Endothelial cell of umbilical vein (primary cell): ENCODE data around the gene RASAL2. TPM values are rescaled to one million over a fixed set of nuclear protein-coding genes. Genes with fewer than 3 reads are reported as not detected.

Experiments
- BruUV-seq: library from RNA; stranded (reverse); fragments of 400-500 nt; replicated peaks from 2 replicates; lab custom pipeline; 2021; lab: Mats Ljungman, UMichigan
- CTCF ChIA-PET: fragments of 300-600, 350-600 bp; sonication (Branson Sonifier 250); formaldehyde crosslinking; loops from one replicate; lab custom pipeline; 2021; ENCODE audit warnings: antibody characterized with exemption, inconsistent platforms; lab: Charles Lee
- POLR2A ChIA-PET: fragments of 300-600, 350-600 bp; sonication (Branson Sonifier 250); formaldehyde crosslinking; loops from one replicate; lab custom pipeline; 2021; ENCODE audit warnings: antibody characterized with exemption, inconsistent platforms; lab: Charles Lee
- DNase-seq: peaks from one replicate; pipeline ENCODE4 v3.0.0-alpha.2; 2011; ENCODE audit warnings: low read depth, low spot score
- FAIRE-seq: peaks from 2 replicates; lab custom pipeline; 2011; peaks lifted over from hg19 to GRCh38; lab: Jason Lieb, UNC
- H2AFZ ChIP-seq: 2 replicates; pipeline ENCODE4 v1.6.0; 2012; ENCODE audit warnings: low read depth, low read length, control low read depth, inconsistent platforms
- H3K27ac ChIP-seq: 2 replicates; pipeline ENCODE4 v1.5.1; 2011; ENCODE audit warnings: low read depth, mild to moderate bottlenecking, control low read depth, low read length, moderate library complexity; ENCODE audit not compliant: insufficient read depth
- H3K27me3 ChIP-seq, 2 experiments: 2 replicates each; pipeline versions ENCODE4 v1.6.0 to v1.6.1; 2011; ENCODE audit warnings: low read length in 2 of 2, mixed read lengths in 1 of 2; ENCODE audit not compliant: control insufficient read depth in 2 of 2, insufficient read depth in 2 of 2
- H3K36me3 ChIP-seq, 2 experiments: 2 replicates in 1 of 2; 3 replicates in 1 of 2; pipeline ENCODE4 v1.5.1; 2011; ENCODE audit warnings: low read length in 2 of 2, mild to moderate bottlenecking in 1 of 2, moderate library complexity in 1 of 2; ENCODE audit not compliant: control insufficient read depth in 2 of 2, insufficient read depth in 2 of 2; ENCODE audit errors: extremely low read depth in 1 of 2
- H3K4me1 ChIP-seq: 3 replicates; pipeline ENCODE4 v1.5.1; 2011; ENCODE audit warnings: mild to moderate bottlenecking, low read length; ENCODE audit not compliant: control insufficient read depth, insufficient read depth; ENCODE audit errors: extremely low read depth
- H3K4me2 ChIP-seq: 2 replicates; pipeline ENCODE4 v1.6.1; 2011; ENCODE audit warnings: low read length, control low read depth, mixed read lengths; ENCODE audit not compliant: insufficient read depth
- H3K4me3 ChIP-seq, 3 experiments: fragments of 200-600 bp in 1 of 3; sonication (generic), shearing (Covaris generic) in 1 of 3; replicated peaks in 1 of 3; 2 replicates each; pipeline ENCODE4 v1.5.1; 2011 to 2016; ENCODE audit warnings: control low read depth in 3 of 3, low read length in 3 of 3, mild to moderate bottlenecking in 2 of 3, inconsistent platforms in 1 of 3, low read depth in 1 of 3, moderate library complexity in 1 of 3; ENCODE audit not compliant: insufficient read depth in 1 of 3
- H3K79me2 ChIP-seq: 2 replicates; pipeline ENCODE4 v1.6.0; 2012; ENCODE audit warnings: low read length, inconsistent platforms; ENCODE audit not compliant: control insufficient read depth, insufficient read depth
- H3K9ac ChIP-seq: replicated peaks from 2 replicates; pipeline ENCODE3; 2011; ENCODE audit warnings: low read length, control low read depth; ENCODE audit not compliant: insufficient read depth; ENCODE audit errors: extremely low read depth
- H3K9me1 ChIP-seq: replicated peaks from 3 replicates; pipeline ENCODE4 v1.6.0; 2011; ENCODE audit warnings: mild to moderate bottlenecking, low read length; ENCODE audit not compliant: control insufficient read depth, insufficient read depth; ENCODE audit errors: extremely low read depth
- H3K9me3 ChIP-seq: replicated peaks from 2 replicates; pipeline ENCODE4 v1.5.1; 2012; ENCODE audit warnings: low read length, inconsistent platforms; ENCODE audit not compliant: control insufficient read depth, insufficient read depth
- H4K20me1 ChIP-seq: replicated peaks from 2 replicates; pipeline ENCODE3; 2011; ENCODE audit warnings: mild to moderate bottlenecking, low read length; ENCODE audit not compliant: control insufficient read depth, insufficient read depth; ENCODE audit errors: extremely low read depth
- FOS ChIP-seq: IDR thresholded peaks from 2 replicates; pipeline ENCODE4 v1.6.1; 2011; ENCODE audit warnings: mild to moderate bottlenecking, low read length, moderate library complexity, borderline replicate concordance; ENCODE audit not compliant: insufficient read depth
- GATA2 ChIP-seq: IDR thresholded peaks from 2 replicates; pipeline ENCODE4 v1.7.0; 2011; ENCODE audit warnings: low read depth, mild to moderate bottlenecking, moderate library complexity, mixed read lengths, low read length; ENCODE audit not compliant: insufficient read length, insufficient read depth
- JUN ChIP-seq: IDR thresholded peaks from 2 replicates; pipeline ENCODE4 v1.6.1; 2011; ENCODE audit warnings: borderline replicate concordance, low read depth; ENCODE audit not compliant: insufficient read length, insufficient read depth
- MYC ChIP-seq: IDR thresholded peaks from one replicate; pipeline ENCODE4 v1.6.1; 2011; ENCODE audit warnings: mild to moderate bottlenecking, low read depth, low read length
- POLR2A ChIP-seq: IDR thresholded peaks from 2 replicates; pipeline ENCODE4 v1.6.1; 2012; ENCODE audit warnings: low read depth, mild to moderate bottlenecking, control low read depth, low read length
- POLR2AphosphoS5 ChIP-seq: IDR thresholded peaks from 2 replicates; pipeline ENCODE4 v1.6.1; 2012; ENCODE audit warnings: low read depth, mild to moderate bottlenecking, control low read depth, low read length, moderate library complexity; ENCODE audit not compliant: insufficient read depth
- dilution Hi-C: fragments of 300-500 bp; cut with MboI; formaldehyde crosslinking; loops from one replicate; pipeline ENCODE4 v1.15.0; 2019; ENCODE audit warnings: low sequenced_read_pairs; ENCODE audit not compliant: extremely low pct_ligation_motif_present
- intact Hi-C: fragments of 100-400 bp; cut with micrococcal nuclease; formaldehyde crosslinking; loops from one replicate; pipeline ENCODE4 v1.10.0; 2022
- polyA plus RNA-seq, 4 experiments: library from polyadenylated mRNA; depleted of rRNA in 3 of 4; stranded (reverse) in 3 of 4; unstranded in 1 of 4; fragments of >200 nt; gene quantifications; 2 replicates each; pipeline versions ENCODE4 v1.2.1 to v1.2.3, GENCODE V29; 2011 to 2012; ENCODE audit warnings: missing spikeins in 1 of 4
- total RNA-seq: library from RNA; stranded (reverse); gene quantifications from 2 replicates; pipeline ENCODE4 v1.2.3, GENCODE V29; 2021
- TF ChIP-seq, protein P1 (sequence below), 2 donors: IDR thresholded peaks; 1 replicate in 1 of 2; 2 replicates in 1 of 2; pipeline ENCODE4 v1.5.1; 2011; ENCODE audit warnings: low read length in 2 of 2, mild to moderate bottlenecking in 2 of 2, moderate library complexity in 2 of 2, control low read depth in 1 of 2, inconsistent platforms in 1 of 2, low read depth in 1 of 2; ENCODE audit not compliant: insufficient read depth in 1 of 2; ENCODE audit errors: extremely low read depth in 1 of 2

RASAL2 gene
- total and polyA plus RNA-seq, 2 donors (not counting 3 experiments of a cell fraction or from before 2014, with no cell fraction given), result 12.5 to 15.5 TPM

DNA sequence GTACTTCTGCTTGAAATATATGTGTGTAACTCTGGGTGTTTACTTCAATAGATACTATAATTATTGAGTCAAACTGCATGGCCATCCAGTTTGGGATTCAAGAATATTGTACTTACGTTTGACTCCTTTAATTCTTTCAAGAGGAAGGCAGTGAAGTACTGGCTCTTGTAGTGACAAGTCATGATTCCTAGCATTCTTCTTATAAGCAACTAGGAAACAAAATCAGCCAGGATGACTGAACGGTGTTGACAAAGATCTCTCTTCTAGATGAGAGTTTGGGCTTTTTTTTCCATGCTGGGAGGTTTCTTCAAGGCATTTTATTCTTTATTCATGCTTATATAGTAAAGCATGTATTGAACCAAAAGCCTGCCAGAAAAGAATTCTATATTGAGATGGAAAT lies 344.5 kb downstream of the RASAL2 start:
- Histone ChIP-seq H3K4me2 (no peak overlapping the region), H3K36me3 (peaks cover 0 to 3% of the 10 kb centered on the region in 2 experiments), H3K27ac (no peak overlapping the region), H3K79me2 (no peaks in the 10 kb centered on the region), H3K9ac (no peak overlapping the region), H3K9me1 (no peaks in the 10 kb centered on the region), H3K9me3 (no peaks in the 10 kb centered on the region), H2AFZ (no peak overlapping the region), H3K4me1 (no peaks in the 10 kb centered on the region), H3K4me3 (no peak overlapping the region), H4K20me1 (no peaks in the 10 kb centered on the region), H3K27me3 (no peaks in the 10 kb centered on the region)
- no peak for TF ChIP-seq JUN
- TF ChIP-seq GATA2, result no peak
- no peak for TF ChIP-seq MYC
- TF ChIP-seq POLR2AphosphoS5, result no peak
- no peak for TF ChIP-seq POLR2A
- no peak for TF ChIP-seq FOS
- TF ChIP-seq, protein P1, sequence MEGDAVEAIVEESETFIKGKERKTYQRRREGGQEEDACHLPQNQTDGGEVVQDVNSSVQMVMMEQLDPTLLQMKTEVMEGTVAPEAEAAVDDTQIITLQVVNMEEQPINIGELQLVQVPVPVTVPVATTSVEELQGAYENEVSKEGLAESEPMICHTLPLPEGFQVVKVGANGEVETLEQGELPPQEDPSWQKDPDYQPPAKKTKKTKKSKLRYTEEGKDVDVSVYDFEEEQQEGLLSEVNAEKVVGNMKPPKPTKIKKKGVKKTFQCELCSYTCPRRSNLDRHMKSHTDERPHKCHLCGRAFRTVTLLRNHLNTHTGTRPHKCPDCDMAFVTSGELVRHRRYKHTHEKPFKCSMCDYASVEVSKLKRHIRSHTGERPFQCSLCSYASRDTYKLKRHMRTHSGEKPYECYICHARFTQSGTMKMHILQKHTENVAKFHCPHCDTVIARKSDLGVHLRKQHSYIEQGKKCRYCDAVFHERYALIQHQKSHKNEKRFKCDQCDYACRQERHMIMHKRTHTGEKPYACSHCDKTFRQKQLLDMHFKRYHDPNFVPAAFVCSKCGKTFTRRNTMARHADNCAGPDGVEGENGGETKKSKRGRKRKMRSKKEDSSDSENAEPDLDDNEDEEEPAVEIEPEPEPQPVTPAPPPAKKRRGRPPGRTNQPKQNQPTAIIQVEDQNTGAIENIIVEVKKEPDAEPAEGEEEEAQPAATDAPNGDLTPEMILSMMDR (IDR thresholded peaks at IDR 0.05; ENCODE audit: extremely low read depth in 1 of 2, insufficient read depth in 1 of 2, low read depth in 1 of 2, low read length in 2 of 2), result no peak
- intact Hi-C loops, result no loop called here
- BruUV-seq, result no TSS peak
- dilution Hi-C loops, result no loop called here
- FAIRE-seq, result no peak
- ChIA-PET CTCF (interaction anchor here (1.0 to 1.4 kb wide), 4 partner anchors 13 to 128 kb away, joined by 3 to 4 read pairs (median 4); no protein-coding TSS in a partner anchor), POLR2A (no interaction called here)
- no peak for DNase-seq
